ENCODE data around the gene CTDSPL.

CTDSPL gene

DNA sequence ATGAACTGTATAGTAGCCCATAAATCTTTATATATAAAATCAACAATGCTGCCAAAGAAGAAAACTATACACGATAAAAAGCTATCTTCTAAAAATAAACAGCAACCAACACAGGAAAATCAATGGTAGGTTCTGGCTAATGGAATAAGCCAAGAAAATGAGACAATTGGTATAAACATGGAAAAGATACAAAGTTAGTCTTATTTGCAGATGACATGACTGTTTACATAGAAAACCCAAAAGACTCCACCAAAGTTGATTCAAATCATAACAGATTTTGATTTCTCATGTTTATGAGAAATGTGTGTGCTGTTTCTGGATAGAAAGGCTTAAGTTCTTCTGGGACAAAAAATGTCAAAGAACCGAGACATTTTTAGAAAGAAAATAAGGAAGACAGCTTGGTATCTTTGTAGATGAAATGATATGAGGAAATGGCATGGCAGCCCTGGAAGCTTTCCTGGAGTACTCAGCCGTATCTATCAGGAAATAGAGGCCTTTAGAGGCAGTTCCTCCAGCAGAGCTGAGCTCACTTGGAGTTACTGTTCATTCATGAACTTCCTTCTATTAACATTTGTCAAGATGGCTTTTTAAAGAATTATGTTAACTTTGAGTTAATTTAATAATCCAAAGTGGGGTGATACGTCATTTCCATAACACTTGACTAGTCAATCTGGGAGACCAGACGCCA is 92.2 kb downstream of the CTDSPL start:
- in situ Hi-C loops (cut with HindIII; ENCODE audit: low sequenced_read_pairs): loop anchor here (25.0 kb wide), 1 partner anchor 517 kb away; no protein-coding TSS in a partner anchor
- TF ChIP-seq, protein P1, sequence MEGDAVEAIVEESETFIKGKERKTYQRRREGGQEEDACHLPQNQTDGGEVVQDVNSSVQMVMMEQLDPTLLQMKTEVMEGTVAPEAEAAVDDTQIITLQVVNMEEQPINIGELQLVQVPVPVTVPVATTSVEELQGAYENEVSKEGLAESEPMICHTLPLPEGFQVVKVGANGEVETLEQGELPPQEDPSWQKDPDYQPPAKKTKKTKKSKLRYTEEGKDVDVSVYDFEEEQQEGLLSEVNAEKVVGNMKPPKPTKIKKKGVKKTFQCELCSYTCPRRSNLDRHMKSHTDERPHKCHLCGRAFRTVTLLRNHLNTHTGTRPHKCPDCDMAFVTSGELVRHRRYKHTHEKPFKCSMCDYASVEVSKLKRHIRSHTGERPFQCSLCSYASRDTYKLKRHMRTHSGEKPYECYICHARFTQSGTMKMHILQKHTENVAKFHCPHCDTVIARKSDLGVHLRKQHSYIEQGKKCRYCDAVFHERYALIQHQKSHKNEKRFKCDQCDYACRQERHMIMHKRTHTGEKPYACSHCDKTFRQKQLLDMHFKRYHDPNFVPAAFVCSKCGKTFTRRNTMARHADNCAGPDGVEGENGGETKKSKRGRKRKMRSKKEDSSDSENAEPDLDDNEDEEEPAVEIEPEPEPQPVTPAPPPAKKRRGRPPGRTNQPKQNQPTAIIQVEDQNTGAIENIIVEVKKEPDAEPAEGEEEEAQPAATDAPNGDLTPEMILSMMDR (IDR thresholded peaks at IDR 0.05; ENCODE audit: low read depth, low read length, missing control alignments): no peak
- H3K4me3 ChIP-seq (ENCODE audit: low read depth, low read length): no peak overlapping the region
- no peak for DNase-seq (ENCODE audit: low read depth)

GRCh38 chr3:37954881-37955280 is 93.2 kb downstream of the CTDSPL start:
- H3K4me3 ChIP-seq (ENCODE audit: low read depth, low read length): no peak overlapping the region
- TF ChIP-seq, protein P1 (IDR thresholded peaks at IDR 0.05; ENCODE audit: low read depth, low read length, missing control alignments): no peak
- in situ Hi-C loops (cut with HindIII; ENCODE audit: low sequenced_read_pairs): loop anchor here (25.0 kb wide), 1 partner anchor 518 kb away; no protein-coding TSS in a partner anchor
- no peak for DNase-seq (ENCODE audit: low read depth)

DNA sequence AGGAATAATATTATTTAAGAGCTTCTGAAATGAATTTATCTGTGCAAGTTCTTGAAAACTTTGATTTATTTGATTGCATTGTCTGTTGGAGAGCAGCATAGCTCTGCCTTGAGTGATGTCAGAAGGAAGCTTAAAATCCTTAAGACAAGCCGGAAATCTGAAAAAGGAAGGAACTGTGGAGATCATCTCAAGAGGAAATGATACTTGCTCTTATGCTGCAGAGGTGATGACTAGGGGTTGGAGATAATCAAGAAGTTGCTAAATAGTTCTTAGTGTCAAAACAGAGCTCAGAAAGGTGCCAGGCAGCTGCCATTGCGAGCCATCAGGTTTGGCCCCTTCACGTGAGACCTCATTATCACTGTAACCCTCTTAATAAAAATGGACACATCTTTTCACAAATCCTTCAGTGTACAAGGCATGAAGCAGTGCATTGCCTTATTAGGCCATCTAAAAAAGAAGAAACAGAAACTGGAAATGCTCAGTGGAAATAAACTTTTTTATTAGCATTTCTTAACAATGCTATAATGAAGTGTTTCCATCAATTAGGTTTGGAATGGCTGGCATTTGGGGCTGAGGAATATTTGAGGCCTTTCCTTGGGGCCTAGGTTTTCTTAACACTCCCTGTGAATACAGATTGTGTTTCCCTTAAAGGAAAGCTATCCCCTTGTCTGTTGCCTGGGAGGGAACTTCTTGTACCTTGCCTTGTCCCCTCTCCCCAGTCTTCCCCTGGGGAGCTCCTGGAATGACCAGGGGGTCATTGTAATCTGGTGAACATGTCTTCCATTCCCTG is 94.4 kb downstream of the CTDSPL start:
- in situ Hi-C loops (cut with HindIII; ENCODE audit: low sequenced_read_pairs): loop anchor here (25.0 kb wide), 1 partner anchor 519 kb away; no protein-coding TSS in a partner anchor
- H3K4me3 ChIP-seq (ENCODE audit: low read depth, low read length): no peak overlapping the region
- TF ChIP-seq, protein P1 (IDR thresholded peaks at IDR 0.05; ENCODE audit: low read depth, low read length, missing control alignments): no peak
- no peak for DNase-seq (ENCODE audit: low read depth)

DNA sequence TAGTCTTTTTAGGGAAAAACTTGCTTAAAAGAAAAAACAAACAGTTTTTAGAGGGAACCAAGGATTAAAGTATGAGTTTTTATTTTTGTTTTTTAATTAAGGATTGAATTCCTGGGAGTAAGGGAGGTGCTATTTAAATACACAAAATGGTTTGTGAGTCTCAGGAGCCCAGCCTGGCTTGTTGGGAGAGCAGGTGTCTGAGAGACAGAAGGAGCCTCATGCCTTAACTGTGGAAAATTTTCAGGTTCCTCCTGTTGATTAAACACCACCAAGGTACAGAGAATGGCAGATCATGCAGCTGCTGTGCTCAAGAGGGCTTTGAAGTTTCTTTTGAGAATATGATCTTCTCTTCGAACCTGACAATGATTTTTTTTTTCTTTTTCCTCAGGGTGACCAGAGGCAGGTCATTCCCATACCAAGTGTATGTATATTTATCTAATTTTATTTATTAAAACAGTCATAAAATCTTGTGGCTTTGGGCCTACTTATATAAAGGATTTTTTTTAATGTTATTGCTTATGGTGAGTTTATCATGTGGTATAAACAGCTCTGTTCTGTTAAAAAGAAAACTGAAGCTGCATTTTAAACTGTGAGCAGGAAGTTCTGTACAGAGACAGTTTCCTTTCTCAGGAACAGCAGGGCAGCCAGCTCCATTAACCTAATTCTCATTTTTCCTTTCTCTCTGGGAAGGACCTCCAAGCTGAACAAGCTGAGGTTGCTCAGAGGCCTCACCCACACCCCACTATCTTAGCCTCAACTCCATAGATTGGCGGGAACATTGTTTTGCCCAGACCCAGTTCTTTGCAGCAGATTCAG is 95.3 kb downstream of the CTDSPL start:
- TF ChIP-seq, protein P1 (IDR thresholded peaks at IDR 0.05; ENCODE audit: low read depth, low read length, missing control alignments): no peak
- in situ Hi-C loops (cut with HindIII; ENCODE audit: low sequenced_read_pairs): loop anchor here (25.0 kb wide), 1 partner anchor 520 kb away; no protein-coding TSS in a partner anchor
- no peak overlapping the region for H3K4me3 ChIP-seq (ENCODE audit: low read depth, low read length)
- no peak for DNase-seq (ENCODE audit: low read depth)

DNA sequence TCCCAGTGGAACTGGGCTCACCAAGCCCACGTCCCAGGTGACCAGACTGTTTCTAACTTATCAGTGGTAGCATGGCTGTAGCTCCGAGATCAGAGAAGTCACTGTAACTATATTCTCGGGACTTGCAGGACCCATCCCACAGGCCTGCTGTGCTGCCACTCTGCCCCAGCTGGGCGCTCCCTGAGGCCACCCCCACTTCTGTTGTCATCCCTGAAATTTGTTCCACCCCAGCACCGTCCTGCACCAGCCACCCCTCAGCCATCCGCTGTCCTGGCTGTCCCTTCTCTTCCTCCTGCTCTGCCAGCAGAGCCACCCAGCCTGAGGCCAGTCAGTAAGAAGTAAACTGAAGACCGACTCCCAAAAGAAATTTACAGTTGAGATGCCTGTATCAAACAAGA is 95.9 kb downstream of the CTDSPL start:
- DNase-seq (ENCODE audit: low read depth): no peak
- no peak overlapping the region for H3K4me3 ChIP-seq (ENCODE audit: low read depth, low read length)
- TF ChIP-seq, protein P1 (IDR thresholded peaks at IDR 0.05; ENCODE audit: low read depth, low read length, missing control alignments): no peak
- in situ Hi-C loops (cut with HindIII; ENCODE audit: low sequenced_read_pairs): loop anchor here (25.0 kb wide), 1 partner anchor 520 kb away; no protein-coding TSS in a partner anchor
